Measurements from ENCODE around the gene ARHGAP32. TPM values are rescaled to one million over a fixed set of nuclear protein-coding genes. Genes with fewer than 3 reads are reported as not detected.

The ARHGAP32 gene
- total and polyA plus RNA-seq, 2 experiments from 2014 or later, result 9.9 to 17.3 TPM

DNA sequence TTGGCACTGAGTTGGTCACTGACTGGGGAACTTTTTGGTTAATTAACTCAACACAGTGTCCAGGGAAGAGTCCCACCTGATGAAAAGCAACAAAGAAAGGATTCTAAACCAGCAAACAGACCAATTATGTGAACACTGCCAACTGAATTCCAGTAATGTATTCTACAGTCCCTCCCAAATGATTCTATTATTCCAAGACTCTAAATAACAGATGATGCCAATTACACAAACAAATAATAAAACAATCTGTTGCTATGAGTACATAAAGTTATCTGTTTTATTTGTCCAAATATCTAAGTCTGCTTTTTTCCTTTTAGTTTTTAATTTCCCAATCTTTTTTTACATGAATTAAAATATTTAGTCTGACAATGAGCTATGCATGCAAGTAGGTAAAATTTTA lies 151.2 kb downstream of the ARHGAP32 start:
- Histone ChIP-seq H3K4me2 (no peak overlapping the region), H3K4me1 (ENCODE audit: insufficient read depth) (no peaks in the 10 kb centered on the region), H3K9me3 (ENCODE audit: low read depth) (no peaks in the 10 kb centered on the region), H4K20me1 (ENCODE audit: insufficient read depth, poor library complexity, severe bottlenecking) (no peaks in the 10 kb centered on the region), H2AFZ (no peak overlapping the region), H3K4me3 (no peak overlapping the region), H3K79me2 (no peaks in the 10 kb centered on the region), H3K9me2 (replicated peaks; ENCODE audit: insufficient read depth) (no peaks in the 10 kb centered on the region), H3K36me3 (replicated peaks; ENCODE audit: insufficient read depth, low read depth) (peaks cover 4% of the 10 kb centered on the region), H3K27ac (no peak overlapping the region), H3K27me3 (no peaks in the 10 kb centered on the region)
- DNase-seq (ENCODE audit: low spot score), result no peak
- no peak for TF ChIP-seq EZH2 (IDR thresholded peaks at IDR 0.05; ENCODE audit: borderline replicate concordance)
- TF ChIP-seq, protein P1, sequence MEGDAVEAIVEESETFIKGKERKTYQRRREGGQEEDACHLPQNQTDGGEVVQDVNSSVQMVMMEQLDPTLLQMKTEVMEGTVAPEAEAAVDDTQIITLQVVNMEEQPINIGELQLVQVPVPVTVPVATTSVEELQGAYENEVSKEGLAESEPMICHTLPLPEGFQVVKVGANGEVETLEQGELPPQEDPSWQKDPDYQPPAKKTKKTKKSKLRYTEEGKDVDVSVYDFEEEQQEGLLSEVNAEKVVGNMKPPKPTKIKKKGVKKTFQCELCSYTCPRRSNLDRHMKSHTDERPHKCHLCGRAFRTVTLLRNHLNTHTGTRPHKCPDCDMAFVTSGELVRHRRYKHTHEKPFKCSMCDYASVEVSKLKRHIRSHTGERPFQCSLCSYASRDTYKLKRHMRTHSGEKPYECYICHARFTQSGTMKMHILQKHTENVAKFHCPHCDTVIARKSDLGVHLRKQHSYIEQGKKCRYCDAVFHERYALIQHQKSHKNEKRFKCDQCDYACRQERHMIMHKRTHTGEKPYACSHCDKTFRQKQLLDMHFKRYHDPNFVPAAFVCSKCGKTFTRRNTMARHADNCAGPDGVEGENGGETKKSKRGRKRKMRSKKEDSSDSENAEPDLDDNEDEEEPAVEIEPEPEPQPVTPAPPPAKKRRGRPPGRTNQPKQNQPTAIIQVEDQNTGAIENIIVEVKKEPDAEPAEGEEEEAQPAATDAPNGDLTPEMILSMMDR (IDR thresholded peaks at IDR 0.05; ENCODE audit: poor library complexity), result no peak
- TF ChIP-seq EZH2phosphoT487 (IDR thresholded peaks at IDR 0.05; ENCODE audit: low read depth, severe bottlenecking, unreplicated experiment), result no peak

DNA sequence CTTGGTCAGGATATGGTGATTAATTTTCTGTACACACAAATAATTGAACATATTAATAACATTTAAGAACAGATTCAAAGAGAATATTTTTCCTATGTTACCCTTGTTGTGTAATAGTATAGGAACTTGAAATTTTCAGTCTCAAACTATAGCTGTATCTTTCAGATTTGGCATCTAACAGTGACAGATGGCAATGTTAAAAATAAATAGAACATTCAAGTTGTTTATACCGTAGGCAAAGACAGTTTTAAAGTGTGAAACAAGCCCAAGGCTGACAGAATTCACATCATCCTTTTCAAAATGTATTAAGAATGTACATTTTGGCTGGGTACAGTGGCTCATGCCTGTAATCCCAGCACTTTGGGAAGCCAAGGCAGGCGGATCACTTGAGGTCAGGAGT lies 156.9 kb downstream of the ARHGAP32 start:
- Histone ChIP-seq H3K79me2 (no peaks in the 10 kb centered on the region), H3K4me1 (ENCODE audit: insufficient read depth) (no peaks in the 10 kb centered on the region), H3K36me3 (replicated peaks; ENCODE audit: insufficient read depth, low read depth) (no peaks in the 10 kb centered on the region), H3K27me3 (no peaks in the 10 kb centered on the region), H3K27ac (no peak overlapping the region), H3K9me2 (replicated peaks; ENCODE audit: insufficient read depth) (no peaks in the 10 kb centered on the region), H3K4me2 (no peak overlapping the region), H4K20me1 (ENCODE audit: insufficient read depth, poor library complexity, severe bottlenecking) (no peaks in the 10 kb centered on the region), H3K9me3 (ENCODE audit: low read depth) (no peaks in the 10 kb centered on the region), H3K4me3 (no peak overlapping the region), H2AFZ (no peak overlapping the region)
- no peak for DNase-seq (ENCODE audit: low spot score)
- TF ChIP-seq, protein P1 (IDR thresholded peaks at IDR 0.05; ENCODE audit: poor library complexity), result no peak
- TF ChIP-seq EZH2 (IDR thresholded peaks at IDR 0.05; ENCODE audit: borderline replicate concordance) (no peak), EZH2phosphoT487 (IDR thresholded peaks at IDR 0.05; ENCODE audit: low read depth, severe bottlenecking, unreplicated experiment) (no peak)
- 95% methylated on average over 2 of the region's 2 CpGs for WGBS (ENCODE audit: low lambda C conversion rate, missing lambda C conversion rate)

DNA sequence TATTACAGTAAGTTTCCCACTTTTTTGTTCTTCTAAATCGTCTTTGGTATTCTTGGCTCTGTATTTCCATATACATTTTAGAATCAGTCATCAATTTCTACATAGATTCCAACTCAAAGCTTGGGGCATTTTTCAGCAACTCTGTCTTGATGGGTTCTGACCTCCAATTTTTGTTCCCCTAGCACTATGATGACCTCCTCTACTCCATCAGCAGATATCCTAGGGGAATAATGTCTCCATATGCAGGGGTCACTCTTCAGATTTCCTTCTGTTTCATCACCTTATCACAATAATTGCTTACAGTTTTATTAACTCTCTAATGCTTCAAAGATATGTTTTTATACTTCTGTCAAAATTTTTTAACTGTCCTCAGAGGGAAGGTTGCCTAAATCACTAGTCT lies 158.1 kb downstream of the ARHGAP32 start:
- H3K9me2 ChIP-seq (replicated peaks; ENCODE audit: insufficient read depth), result no peaks in the 10 kb centered on the region
- H2AFZ ChIP-seq, result no peak overlapping the region
- no peaks in the 10 kb centered on the region for H3K27me3 ChIP-seq
- TF ChIP-seq EZH2phosphoT487 (IDR thresholded peaks at IDR 0.05; ENCODE audit: low read depth, severe bottlenecking, unreplicated experiment), result no peak
- TF ChIP-seq EZH2 (IDR thresholded peaks at IDR 0.05; ENCODE audit: borderline replicate concordance), result no peak
- TF ChIP-seq, protein P1 (IDR thresholded peaks at IDR 0.05; ENCODE audit: poor library complexity), result no peak
- H4K20me1 ChIP-seq (ENCODE audit: insufficient read depth, poor library complexity, severe bottlenecking), result no peaks in the 10 kb centered on the region
- no peaks in the 10 kb centered on the region for H3K4me1 ChIP-seq (ENCODE audit: insufficient read depth)
- no peak overlapping the region for H3K4me3 ChIP-seq
- no peak for DNase-seq (ENCODE audit: low spot score)
- H3K36me3 ChIP-seq (replicated peaks; ENCODE audit: insufficient read depth, low read depth), result no peaks in the 10 kb centered on the region
- no peak overlapping the region for H3K27ac ChIP-seq
- no peaks in the 10 kb centered on the region for H3K79me2 ChIP-seq
- H3K9me3 ChIP-seq (ENCODE audit: low read depth), result no peaks in the 10 kb centered on the region
- H3K4me2 ChIP-seq, result no peak overlapping the region
- 97% methylated on average over 1 of the region's 1 CpG for WGBS (ENCODE audit: low lambda C conversion rate, missing lambda C conversion rate)

All from hepatocyte (in vitro differentiated cells).